ENCODE data around the gene ODC1.

DNA sequence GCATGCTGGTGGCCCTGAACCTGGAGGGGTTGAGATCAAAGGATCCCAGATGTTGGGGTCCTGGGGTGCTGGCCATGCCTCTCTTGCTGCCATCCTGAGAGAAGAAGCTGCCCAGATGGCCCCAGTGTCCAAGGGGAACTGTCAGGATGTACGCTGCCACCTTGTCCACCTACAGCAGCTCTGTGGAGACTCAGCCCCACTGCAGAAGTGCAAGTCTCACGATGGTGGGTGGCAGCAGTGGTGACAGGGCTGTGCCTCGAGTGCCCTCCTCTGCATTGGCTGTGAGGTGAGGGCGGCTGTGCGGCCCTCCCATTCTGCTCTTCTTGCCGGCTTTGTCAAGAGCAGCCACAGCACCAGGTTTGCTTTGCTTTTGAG is 24.7 kb downstream of the ODC1 start:
- TF ChIP-seq, protein P1, sequence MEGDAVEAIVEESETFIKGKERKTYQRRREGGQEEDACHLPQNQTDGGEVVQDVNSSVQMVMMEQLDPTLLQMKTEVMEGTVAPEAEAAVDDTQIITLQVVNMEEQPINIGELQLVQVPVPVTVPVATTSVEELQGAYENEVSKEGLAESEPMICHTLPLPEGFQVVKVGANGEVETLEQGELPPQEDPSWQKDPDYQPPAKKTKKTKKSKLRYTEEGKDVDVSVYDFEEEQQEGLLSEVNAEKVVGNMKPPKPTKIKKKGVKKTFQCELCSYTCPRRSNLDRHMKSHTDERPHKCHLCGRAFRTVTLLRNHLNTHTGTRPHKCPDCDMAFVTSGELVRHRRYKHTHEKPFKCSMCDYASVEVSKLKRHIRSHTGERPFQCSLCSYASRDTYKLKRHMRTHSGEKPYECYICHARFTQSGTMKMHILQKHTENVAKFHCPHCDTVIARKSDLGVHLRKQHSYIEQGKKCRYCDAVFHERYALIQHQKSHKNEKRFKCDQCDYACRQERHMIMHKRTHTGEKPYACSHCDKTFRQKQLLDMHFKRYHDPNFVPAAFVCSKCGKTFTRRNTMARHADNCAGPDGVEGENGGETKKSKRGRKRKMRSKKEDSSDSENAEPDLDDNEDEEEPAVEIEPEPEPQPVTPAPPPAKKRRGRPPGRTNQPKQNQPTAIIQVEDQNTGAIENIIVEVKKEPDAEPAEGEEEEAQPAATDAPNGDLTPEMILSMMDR (IDR thresholded peaks at IDR 0.05), result no peak
- no peak for TF ChIP-seq EP300 (IDR thresholded peaks at IDR 0.05)

All from upper lobe of left lung (tissue), 4 donors.